Liver (tissue), 9 donors: ENCODE results near the gene GABRR1. TPM values are rescaled to one million over a fixed set of nuclear protein-coding genes. Genes with fewer than 3 reads are reported as not detected.

ENCODE experiments used
- DNase-seq: peaks from one replicate; pipeline ENCODE4 v3.0.0-alpha.2; 2017; ENCODE audit warnings: low spot score
- H3K27ac ChIP-seq, 2 donors: one replicate each; pipeline ENCODE4 v1.7.0; 2013; ENCODE audit warnings: inconsistent platforms in 2 of 2, low read length in 2 of 2, control low read depth in 1 of 2, low read depth in 1 of 2, mild to moderate bottlenecking in 1 of 2
- H3K27me3 ChIP-seq, 4 donors: one replicate each; pipeline versions ENCODE4 v1.6.1 to v1.7.0; 2013; ENCODE audit warnings: low read length in 3 of 4, inconsistent platforms in 1 of 4, mild to moderate bottlenecking in 1 of 4, moderate library complexity in 1 of 4; ENCODE audit not compliant: control insufficient read depth in 4 of 4, insufficient read depth in 4 of 4
- H3K36me3 ChIP-seq, 4 donors: one replicate each; pipeline versions ENCODE4 v1.6.1 to v1.7.0; 2013; ENCODE audit warnings: low read length in 3 of 4, mild to moderate bottlenecking in 3 of 4, low read depth in 1 of 4, moderate library complexity in 1 of 4; ENCODE audit not compliant: control insufficient read depth in 4 of 4, insufficient read depth in 3 of 4
- H3K4me1 ChIP-seq, 4 donors: one replicate each; pipeline versions ENCODE4 v1.6.1 to v1.7.0; 2013; ENCODE audit warnings: low read length in 3 of 4, mild to moderate bottlenecking in 3 of 4, moderate library complexity in 1 of 4; ENCODE audit not compliant: control insufficient read depth in 4 of 4, insufficient read depth in 4 of 4
- H3K4me3 ChIP-seq, 3 donors: one replicate each; pipeline versions ENCODE4 v1.6.1 to v1.7.0; 2013; ENCODE audit warnings: low read length in 3 of 3, control low read depth in 1 of 3, low read depth in 1 of 3, mild to moderate bottlenecking in 1 of 3
- H3K9ac ChIP-seq, 2 donors: one replicate each; pipeline ENCODE4 v1.7.0; 2013; ENCODE audit warnings: low read length in 2 of 2, mild to moderate bottlenecking in 2 of 2, moderate library complexity in 2 of 2, control low read depth in 1 of 2, low read depth in 1 of 2
- H3K9me3 ChIP-seq, 4 donors: one replicate each; pipeline versions ENCODE4 v1.6.1 to v1.7.0; 2013; ENCODE audit warnings: low read length in 3 of 4; ENCODE audit not compliant: control insufficient read depth in 4 of 4
- EGR1 ChIP-seq, 2 donors: IDR thresholded peaks; 2 replicates each; pipeline ENCODE4 v1.6.1; 2016 to 2018; ENCODE audit warnings: antibody characterized with exemption in 2 of 2, low read depth in 2 of 2
- FOXA1 ChIP-seq: IDR thresholded peaks from 2 replicates; pipeline ENCODE4 v1.6.1; 2016; ENCODE audit warnings: antibody characterized with exemption
- FOXA2 ChIP-seq: IDR thresholded peaks from 2 replicates; pipeline ENCODE4 v1.6.1; 2016; ENCODE audit warnings: antibody characterized with exemption
- HNF4A ChIP-seq, 2 donors: conservative IDR thresholded peaks; 2 replicates each; pipeline ENCODE4 v1.6.1; 2016; ENCODE audit warnings: antibody characterized with exemption in 2 of 2, mild to moderate bottlenecking in 2 of 2
- HNF4G ChIP-seq: IDR thresholded peaks from 2 replicates; pipeline ENCODE4 v1.6.1; 2016; ENCODE audit warnings: antibody characterized with exemption
- JUND ChIP-seq, 2 donors: IDR thresholded peaks; 2 replicates each; pipeline ENCODE4 v1.6.1; 2016; ENCODE audit warnings: antibody characterized with exemption in 2 of 2
- RAD21 ChIP-seq, 2 donors: IDR thresholded peaks; 2 replicates each; pipeline ENCODE4 v1.6.1; 2016; ENCODE audit warnings: antibody characterized with exemption in 2 of 2, mild to moderate bottlenecking in 2 of 2
- REST ChIP-seq: IDR thresholded peaks from 2 replicates; pipeline ENCODE4 v1.6.1; 2016; ENCODE audit warnings: antibody characterized with exemption, mild to moderate bottlenecking
- SP1 ChIP-seq: IDR thresholded peaks from 2 replicates; pipeline ENCODE4 v1.6.1; 2018; ENCODE audit warnings: antibody characterized with exemption, mild to moderate bottlenecking
- TAF1 ChIP-seq: conservative IDR thresholded peaks from 2 replicates; pipeline ENCODE4 v1.6.1; 2016; ENCODE audit warnings: antibody characterized with exemption, mild to moderate bottlenecking
- YY1 ChIP-seq: IDR thresholded peaks from 2 replicates; pipeline ENCODE4 v1.6.1; 2016; ENCODE audit warnings: antibody characterized with exemption, mild to moderate bottlenecking
- ZBTB33 ChIP-seq: IDR thresholded peaks from 2 replicates; pipeline ENCODE4 v1.6.1; 2016; ENCODE audit warnings: antibody characterized with exemption
- WGBS: extraction: QIAGEN DNeasy Blood & Tissue Kit; methylation state at CpG from one replicate; pipeline ENCODE4 v1.1.7; 2013; 5-methylcytosine and 5-hydroxymethylcytosine counted together
- polyA plus RNA-seq, 2 donors: library from polyadenylated mRNA; stranded (reverse) in 1 of 2; unstranded in 1 of 2; fragments of 200-250 nt in 1 of 2; fragments of >200 nt in 1 of 2; fragmentation: Nextera tagmentation in 1 of 2; extraction: Ambion mirVana in 1 of 2; gene quantifications; one replicate each; pipeline versions ENCODE4 v1.2.1 to v1.2.3, GENCODE V29; 2013 to 2015
- total RNA-seq, 2 donors: library from RNA; depleted of rRNA; stranded (reverse); fragments of >200 nt; gene quantifications; one replicate each; pipeline ENCODE4 v1.2.3, GENCODE V29; 2014
- TF ChIP-seq, protein P1 (sequence below): fragments of 150-350 bp; IDR thresholded peaks from 2 replicates; pipeline ENCODE4 v1.5.1; 2017; ENCODE audit warnings: improper control_type of control experiment, low read depth, low read length; ENCODE audit not compliant: missing input control
- TF ChIP-seq, protein P2 (sequence below): IDR thresholded peaks from 2 replicates; pipeline ENCODE4 v1.6.1; 2016; ENCODE audit warnings: antibody characterized with exemption
- donor health status: healthy.
- donor health status: healthy.
- donor health status: healthy.
- donor health status: healthy.
- donor health status: healthy.

Gene GABRR1
- total and polyA plus RNA-seq, 4 donors = not detected

DNA sequence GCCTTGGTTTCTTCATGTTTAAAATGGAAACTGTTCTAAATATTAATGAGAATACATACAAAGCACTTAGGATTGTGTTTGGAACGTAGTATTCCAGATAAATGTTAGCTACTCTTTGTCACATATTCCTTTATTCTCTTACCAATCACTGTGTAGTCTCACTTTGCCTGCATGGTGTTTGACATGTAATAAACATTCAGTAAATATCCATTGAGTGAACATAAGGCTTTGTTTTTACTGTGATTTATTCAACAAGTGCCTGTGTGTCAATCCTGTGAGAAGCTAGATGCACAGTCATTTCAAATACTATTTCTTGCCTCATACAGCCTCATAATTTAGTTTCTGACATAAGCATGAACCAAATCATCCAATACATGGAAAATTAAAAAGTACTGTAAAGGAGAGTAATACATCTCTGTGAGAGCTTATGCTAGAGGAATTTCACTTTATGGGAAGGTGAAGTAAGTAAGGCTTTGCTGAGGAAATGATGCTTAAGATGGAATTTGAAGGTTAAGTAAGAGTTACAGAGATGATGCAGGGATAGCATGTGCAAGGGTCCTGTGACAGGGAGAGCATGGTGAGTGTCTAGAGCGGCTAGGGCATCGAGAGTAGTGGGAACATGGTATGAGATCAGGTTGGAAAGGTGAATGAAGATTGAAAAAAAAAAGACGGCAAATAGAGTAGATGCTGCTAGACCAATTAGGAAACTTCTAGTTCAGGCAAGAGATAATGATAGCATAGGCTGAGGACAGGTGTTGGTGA, 56.6 kb downstream of the GABRR1 start:
- H3K36me3 ChIP-seq = peaks cover 0 to 35% (median 16%) of the 10 kb centered on the region in 4 donors
- TF ChIP-seq, protein P1, sequence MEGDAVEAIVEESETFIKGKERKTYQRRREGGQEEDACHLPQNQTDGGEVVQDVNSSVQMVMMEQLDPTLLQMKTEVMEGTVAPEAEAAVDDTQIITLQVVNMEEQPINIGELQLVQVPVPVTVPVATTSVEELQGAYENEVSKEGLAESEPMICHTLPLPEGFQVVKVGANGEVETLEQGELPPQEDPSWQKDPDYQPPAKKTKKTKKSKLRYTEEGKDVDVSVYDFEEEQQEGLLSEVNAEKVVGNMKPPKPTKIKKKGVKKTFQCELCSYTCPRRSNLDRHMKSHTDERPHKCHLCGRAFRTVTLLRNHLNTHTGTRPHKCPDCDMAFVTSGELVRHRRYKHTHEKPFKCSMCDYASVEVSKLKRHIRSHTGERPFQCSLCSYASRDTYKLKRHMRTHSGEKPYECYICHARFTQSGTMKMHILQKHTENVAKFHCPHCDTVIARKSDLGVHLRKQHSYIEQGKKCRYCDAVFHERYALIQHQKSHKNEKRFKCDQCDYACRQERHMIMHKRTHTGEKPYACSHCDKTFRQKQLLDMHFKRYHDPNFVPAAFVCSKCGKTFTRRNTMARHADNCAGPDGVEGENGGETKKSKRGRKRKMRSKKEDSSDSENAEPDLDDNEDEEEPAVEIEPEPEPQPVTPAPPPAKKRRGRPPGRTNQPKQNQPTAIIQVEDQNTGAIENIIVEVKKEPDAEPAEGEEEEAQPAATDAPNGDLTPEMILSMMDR = no peak
- TF ChIP-seq JUND (IDR thresholded peaks at IDR 0.05) = no peak
- TF ChIP-seq FOXA1 = no peak
- TF ChIP-seq REST = no peak
- TF ChIP-seq HNF4G = no peak
- TF ChIP-seq ZBTB33 = no peak
- TF ChIP-seq, protein P2, sequence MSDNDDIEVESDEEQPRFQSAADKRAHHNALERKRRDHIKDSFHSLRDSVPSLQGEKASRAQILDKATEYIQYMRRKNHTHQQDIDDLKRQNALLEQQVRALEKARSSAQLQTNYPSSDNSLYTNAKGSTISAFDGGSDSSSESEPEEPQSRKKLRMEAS = no peak
- no peak for TF ChIP-seq EGR1 (IDR thresholded peaks at IDR 0.05; ENCODE audit: low read depth in 2 of 2)
- no peak for TF ChIP-seq SP1
- TF ChIP-seq HNF4A (conservative IDR thresholded peaks at IDR 0.05) = no peak
- DNase-seq = no peak
- no peak overlapping the region for H3K27ac ChIP-seq
- H3K9me3 ChIP-seq = no peaks in the 10 kb centered on the region
- no peaks in the 10 kb centered on the region for H3K27me3 ChIP-seq
- H3K4me1 ChIP-seq = no peaks in the 10 kb centered on the region
- no peak overlapping the region for H3K4me3 ChIP-seq
- WGBS = 97% methylated on average over 4 of the region's 4 CpGs
- H3K9ac ChIP-seq = no peak overlapping the region

DNA sequence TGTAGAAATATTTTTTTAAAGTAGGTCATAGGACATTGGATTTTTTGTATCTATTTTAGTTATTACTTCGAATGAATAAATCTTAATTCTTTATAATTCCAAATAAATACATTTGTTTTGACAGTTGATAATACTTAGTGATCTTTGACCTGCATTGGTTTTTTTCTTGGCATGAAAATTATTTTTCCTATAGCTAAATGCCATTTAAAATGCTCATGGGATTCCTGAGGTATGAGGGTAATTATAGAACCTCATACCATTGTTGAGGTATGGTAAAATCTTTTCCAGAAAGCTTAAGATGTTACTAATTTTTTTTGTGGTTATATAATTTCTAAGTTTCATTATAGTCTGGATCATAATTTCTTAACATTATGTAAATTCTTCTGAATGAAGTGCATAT, 63.0 kb downstream of the GABRR1 start:
- 99% methylated on average over 1 of the region's 1 CpG for WGBS
- DNase-seq = no peak
- H3K36me3 ChIP-seq = peaks cover 0 to 6% (median 1%) of the 10 kb centered on the region in 4 donors
- H3K27ac ChIP-seq = no peak overlapping the region
- no peak overlapping the region for H3K9ac ChIP-seq
- H3K9me3 ChIP-seq = no peaks in the 10 kb centered on the region
- TF ChIP-seq YY1 = no peak
- TF ChIP-seq, protein P2 = no peak
- no peak for TF ChIP-seq FOXA2
- TF ChIP-seq RAD21 (IDR thresholded peaks at IDR 0.05) = no peak
- no peak for TF ChIP-seq TAF1
- no peak for TF ChIP-seq HNF4G
- no peaks in the 10 kb centered on the region for H3K27me3 ChIP-seq
- no peak overlapping the region for H3K4me3 ChIP-seq
- H3K4me1 ChIP-seq = no peaks in the 10 kb centered on the region
